OCI-LY1 (cell line): ENCODE data around the gene SLC16A4.

ENCODE experiments used
- CTCF ChIP-seq: fragments of 200-600 bp; sonication (generic), shearing (Covaris generic); IDR thresholded peaks from 2 replicates; pipeline ENCODE4 v1.5.1; 2017; ENCODE audit warnings: mild to moderate bottlenecking, antibody characterized with exemption, low read length, moderate library complexity, mixed read lengths
- EZH2 ChIP-seq: fragments of 200-600 bp; sonication (generic), shearing (Covaris generic); IDR thresholded peaks from 2 replicates; pipeline ENCODE4 v1.8.0; 2017; ENCODE audit warnings: borderline replicate concordance, mixed run types, mild to moderate bottlenecking, antibody characterized with exemption, low read length, moderate library complexity, mixed read lengths

- TF ChIP-seq EZH2 (no peak), CTCF (no peak)
These were observed 69.0 kb downstream of the SLC16A4 start for GRCh38 chr1:110321846-110322245.
